GM12801 (cell line): ENCODE data around the gene EHF.

Experiments
- CTCF ChIP-seq: IDR thresholded peaks from one replicate; pipeline ENCODE4 v1.5.1; 2011; ENCODE audit warnings: control low read depth; ENCODE audit not compliant: insufficient read length; ENCODE audit errors: extremely low read depth

Gene EHF

GRCh38 chr11:34640924-34641275 lies 20.0 kb downstream of the EHF start:
- TF ChIP-seq CTCF, result no peak

GRCh38 chr11:34641456-34641855 lies 20.6 kb downstream of the EHF start:
- TF ChIP-seq CTCF, result no peak

- TF ChIP-seq CTCF, result no peak
These were observed 21.2 kb downstream of the EHF start for GRCh38 chr11:34642001-34642554.

- no peak for TF ChIP-seq CTCF
These were observed 22.0 kb downstream of the EHF start for GRCh38 chr11:34642873-34643272.

- no peak for TF ChIP-seq CTCF
These were observed 22.4 kb downstream of the EHF start for GRCh38 chr11:34643311-34643710.

GRCh38 chr11:34643846-34644245 lies 23.0 kb downstream of the EHF start:
- no peak for TF ChIP-seq CTCF

- TF ChIP-seq CTCF, result no peak
These were observed 23.9 kb downstream of the EHF start for GRCh38 chr11:34644669-34645406.

GRCh38 chr11:34646431-34646830 lies 25.5 kb downstream of the EHF start:
- no peak for TF ChIP-seq CTCF
